KMS-11 (cell line): ENCODE data around the gene URB2.

ENCODE experiments used
- H2AFZ ChIP-seq: fragments of 200-600 bp; sonication (generic); 2 replicates; pipeline ENCODE4 v1.6.1; 2016; ENCODE audit warnings: antibody characterized with exemption, mixed run types, low read depth
- H3K27ac ChIP-seq: fragments of 200-600 bp; sonication (generic); 2 replicates; pipeline ENCODE4 v1.6.1; 2016; ENCODE audit warnings: mild to moderate bottlenecking, mixed run types
- H3K27me3 ChIP-seq: fragments of 200-600 bp; sonication (generic); 2 replicates; pipeline ENCODE4 v1.6.1; 2017; ENCODE audit warnings: mild to moderate bottlenecking, low read depth, mixed run types, moderate library complexity; ENCODE audit not compliant: insufficient read depth
- H3K36me3 ChIP-seq: fragments of 200-600 bp; sonication (generic); 2 replicates; pipeline ENCODE4 v1.6.1; 2017; ENCODE audit warnings: mild to moderate bottlenecking, mixed run types; ENCODE audit not compliant: insufficient read depth
- H3K4me1 ChIP-seq: fragments of 200-600 bp; sonication (generic); 2 replicates; pipeline ENCODE4 v1.6.1; 2016; ENCODE audit warnings: mild to moderate bottlenecking, low read depth, mixed run types; ENCODE audit not compliant: poor library complexity, severe bottlenecking
- H3K4me2 ChIP-seq: fragments of 200-600 bp; sonication (generic); 2 replicates; pipeline ENCODE4 v1.7.0; 2016; ENCODE audit warnings: mild to moderate bottlenecking, mixed run types
- H3K4me3 ChIP-seq: fragments of 200-600 bp; sonication (generic); IDR thresholded peaks from 2 replicates; pipeline ENCODE4 v1.6.1; 2017; ENCODE audit warnings: low read depth, low read length, mixed read lengths; ENCODE audit not compliant: insufficient read depth
- H3K79me2 ChIP-seq: fragments of 200-600 bp; sonication (generic); 2 replicates; pipeline ENCODE4 v1.6.1; 2016; ENCODE audit warnings: low read depth, mixed run types; ENCODE audit not compliant: insufficient read depth
- H3K9ac ChIP-seq: fragments of 200-600 bp; sonication (generic); 2 replicates; pipeline ENCODE4 v1.6.1; 2016; ENCODE audit warnings: mild to moderate bottlenecking, mixed run types
- H4K20me1 ChIP-seq: fragments of 200-600 bp; sonication (generic); 2 replicates; pipeline ENCODE4 v1.6.1; 2016; ENCODE audit warnings: mild to moderate bottlenecking, mixed run types; ENCODE audit not compliant: insufficient read depth
- CTCF ChIP-seq: fragments of 200-600 bp; sonication (generic); conservative IDR thresholded peaks from 2 replicates; pipeline ENCODE4 v1.6.1; 2017; ENCODE audit warnings: low read depth, mild to moderate bottlenecking, antibody characterized with exemption, low read length, moderate library complexity, mixed read lengths

URB2 gene

GRCh38 chr1:229625071-229625914 is 754 bp upstream of the URB2 start:
- H3K79me2 ChIP-seq, result peaks cover 91% of the 10 kb centered on the region
- TF ChIP-seq CTCF, result no peak
- peak overlapping the region; percentile 60; the same call in 1 of the 2 replicates for H2AFZ ChIP-seq
- H3K9ac ChIP-seq, result peak overlapping the region; percentile 79; the same call in 1 of the 2 replicates
- no peaks in the 10 kb centered on the region; the same call in none of the 2 replicates for H4K20me1 ChIP-seq
- no peaks in the 10 kb centered on the region for H3K27me3 ChIP-seq
- peak overlapping the region; percentile 87 for H3K4me2 ChIP-seq
- H3K36me3 ChIP-seq, result no peaks in the 10 kb centered on the region
- H3K4me1 ChIP-seq, result peaks cover 56% of the 10 kb centered on the region
- peak overlapping the region; percentile 72 for H3K27ac ChIP-seq
- peak overlapping the region; percentile 98 for H3K4me3 ChIP-seq

GRCh38 chr1:229627003-229627402 is 956 bp downstream of the URB2 start:
- TF ChIP-seq CTCF, result no peak
- H3K27ac ChIP-seq, result peak overlapping the region; percentile 72; the same call in 1 of the 2 replicates
- peaks cover 91% of the 10 kb centered on the region for H3K79me2 ChIP-seq
- no peaks in the 10 kb centered on the region for H3K27me3 ChIP-seq
- peak overlapping the region; percentile 88; the same call in 1 of the 2 replicates for H2AFZ ChIP-seq
- peak overlapping the region; percentile 98 for H3K4me3 ChIP-seq
- peaks cover 52% of the 10 kb centered on the region for H3K4me1 ChIP-seq
- H3K4me2 ChIP-seq, result peak overlapping the region; percentile 87
- peaks cover 10% of the 10 kb centered on the region for H4K20me1 ChIP-seq
- H3K9ac ChIP-seq, result peak overlapping the region; percentile 79; the same call in 1 of the 2 replicates
- 0 out of 2 replicates have a peak, but pooled peaks cover 6% of the 10 kb centered on the region for H3K36me3 ChIP-seq

DNA sequence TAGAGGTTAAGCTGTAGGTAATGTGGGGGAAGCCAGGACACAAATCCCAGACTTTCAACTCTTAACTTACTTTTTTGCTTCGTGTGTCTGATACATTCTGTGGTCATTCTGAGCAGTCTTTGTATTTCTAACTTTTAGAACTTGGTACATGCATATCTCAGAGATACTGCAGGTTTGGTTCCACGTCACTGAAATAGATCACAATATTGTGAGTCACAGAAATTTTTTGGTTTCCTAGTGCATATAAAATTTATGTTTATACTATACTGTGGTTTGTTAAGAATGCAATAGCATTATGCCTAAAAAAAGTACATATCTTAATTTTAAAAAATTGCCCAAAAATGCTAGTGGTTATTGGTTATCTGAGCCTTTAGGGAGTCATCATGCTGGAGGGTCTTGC is 3.2 kb downstream of the URB2 start:
- H3K27me3 ChIP-seq, result no peaks in the 10 kb centered on the region
- no peak for TF ChIP-seq CTCF
- H3K36me3 ChIP-seq, result peaks cover 14% of the 10 kb centered on the region; the same call in 1 of the 2 replicates
- H3K27ac ChIP-seq, result no peak overlapping the region
- H3K4me3 ChIP-seq, result no peak overlapping the region
- no peak overlapping the region for H2AFZ ChIP-seq
- peaks cover 37% of the 10 kb centered on the region for H3K4me1 ChIP-seq
- no peak overlapping the region for H3K9ac ChIP-seq
- peaks cover 13% of the 10 kb centered on the region for H4K20me1 ChIP-seq
- no peak overlapping the region for H3K4me2 ChIP-seq
- H3K79me2 ChIP-seq, result peaks cover 92% of the 10 kb centered on the region

DNA sequence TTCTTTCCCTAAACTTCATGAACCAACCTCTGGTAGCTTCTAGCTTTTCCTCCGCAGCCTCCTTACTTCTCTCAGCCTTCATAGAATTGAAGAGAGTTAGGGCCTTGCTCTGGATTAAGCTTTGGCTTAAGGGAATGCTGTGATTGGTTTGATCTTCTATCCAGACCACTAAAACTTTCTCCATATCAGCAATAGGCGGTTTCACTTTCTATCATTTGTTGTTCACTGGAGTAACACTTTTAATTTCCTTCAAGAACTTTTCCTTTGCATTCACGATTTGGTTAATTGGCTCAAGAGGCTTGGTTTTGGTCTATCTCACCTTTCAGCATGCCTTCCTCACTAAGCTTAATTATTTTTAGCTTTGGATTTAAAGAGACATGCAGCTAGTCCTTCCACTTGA is 5.1 kb downstream of the URB2 start:
- Histone ChIP-seq H3K27ac (no peak overlapping the region), H3K79me2 (peaks cover 95% of the 10 kb centered on the region), H4K20me1 (peaks cover 13% of the 10 kb centered on the region), H3K4me2 (no peak overlapping the region; the same call in 1 of the 2 replicates), H3K27me3 (no peaks in the 10 kb centered on the region), H3K9ac (no peak overlapping the region), H3K4me1 (peaks cover 31% of the 10 kb centered on the region), H3K36me3 (peaks cover 20% of the 10 kb centered on the region; the same call in 1 of the 2 replicates), H2AFZ (no peak overlapping the region), H3K4me3 (no peak overlapping the region)
- no peak for TF ChIP-seq CTCF
